22Rv1 (cell line): ENCODE data around the gene ZNF578.
"Not testable (repeated sequence)": the region's sequence is repeated elsewhere in the genome, so short reads cannot be mapped to it uniquely, and the experiment has no call there.

ENCODE experiments used
- H3K27ac ChIP-seq: fragments of 450-650 bp; 2 replicates; pipeline ENCODE4 v1.5.1; 2017
- ZFX ChIP-seq: fragments of 450-650 bp; IDR thresholded peaks from 2 replicates; pipeline ENCODE4 v1.6.1; 2017; ENCODE audit warnings: antibody characterized with exemption, borderline replicate concordance
- TF ChIP-seq, protein P1 (sequence below): fragments of 450-650 bp; IDR thresholded peaks from 2 replicates; pipeline ENCODE4 v1.5.1; 2017; ENCODE audit warnings: mild to moderate bottlenecking

Gene ZNF578

DNA sequence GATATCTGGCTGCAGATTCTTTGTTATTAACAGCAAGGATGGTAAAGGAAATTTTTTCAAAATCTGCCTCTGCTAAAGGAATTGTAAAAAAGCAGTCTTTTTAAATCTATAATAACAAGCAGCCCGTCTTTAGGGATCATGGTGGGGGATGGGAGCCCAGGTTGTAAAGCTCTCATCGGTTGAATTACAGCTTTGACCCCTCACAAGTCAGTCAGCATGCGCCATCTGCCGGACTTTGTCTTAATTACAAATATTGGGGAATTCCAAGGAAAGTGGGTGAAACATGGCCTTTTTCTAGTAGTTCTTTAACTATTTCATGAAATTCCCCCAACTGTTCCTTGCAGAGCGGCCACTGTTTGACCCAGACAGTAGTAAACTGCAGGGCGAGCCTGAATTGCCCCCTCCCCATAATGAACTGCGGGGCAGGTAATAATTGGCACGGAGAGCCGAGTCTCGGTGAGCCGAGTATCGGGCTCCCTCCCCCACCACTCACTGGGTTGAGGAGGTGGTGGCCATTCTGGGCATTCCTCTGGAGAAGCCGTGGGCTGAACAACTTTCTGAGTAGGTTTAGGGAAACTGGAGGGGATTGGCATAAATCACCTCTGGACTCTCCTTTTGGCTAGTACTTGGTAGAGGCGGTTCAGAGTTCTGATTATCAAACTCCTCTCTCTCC is 11.6 kb downstream of the ZNF578 start:
- TF ChIP-seq, protein P1, sequence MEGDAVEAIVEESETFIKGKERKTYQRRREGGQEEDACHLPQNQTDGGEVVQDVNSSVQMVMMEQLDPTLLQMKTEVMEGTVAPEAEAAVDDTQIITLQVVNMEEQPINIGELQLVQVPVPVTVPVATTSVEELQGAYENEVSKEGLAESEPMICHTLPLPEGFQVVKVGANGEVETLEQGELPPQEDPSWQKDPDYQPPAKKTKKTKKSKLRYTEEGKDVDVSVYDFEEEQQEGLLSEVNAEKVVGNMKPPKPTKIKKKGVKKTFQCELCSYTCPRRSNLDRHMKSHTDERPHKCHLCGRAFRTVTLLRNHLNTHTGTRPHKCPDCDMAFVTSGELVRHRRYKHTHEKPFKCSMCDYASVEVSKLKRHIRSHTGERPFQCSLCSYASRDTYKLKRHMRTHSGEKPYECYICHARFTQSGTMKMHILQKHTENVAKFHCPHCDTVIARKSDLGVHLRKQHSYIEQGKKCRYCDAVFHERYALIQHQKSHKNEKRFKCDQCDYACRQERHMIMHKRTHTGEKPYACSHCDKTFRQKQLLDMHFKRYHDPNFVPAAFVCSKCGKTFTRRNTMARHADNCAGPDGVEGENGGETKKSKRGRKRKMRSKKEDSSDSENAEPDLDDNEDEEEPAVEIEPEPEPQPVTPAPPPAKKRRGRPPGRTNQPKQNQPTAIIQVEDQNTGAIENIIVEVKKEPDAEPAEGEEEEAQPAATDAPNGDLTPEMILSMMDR = peak; percentile 59
- TF ChIP-seq ZFX = no peak
- no peak overlapping the region for H3K27ac ChIP-seq

DNA sequence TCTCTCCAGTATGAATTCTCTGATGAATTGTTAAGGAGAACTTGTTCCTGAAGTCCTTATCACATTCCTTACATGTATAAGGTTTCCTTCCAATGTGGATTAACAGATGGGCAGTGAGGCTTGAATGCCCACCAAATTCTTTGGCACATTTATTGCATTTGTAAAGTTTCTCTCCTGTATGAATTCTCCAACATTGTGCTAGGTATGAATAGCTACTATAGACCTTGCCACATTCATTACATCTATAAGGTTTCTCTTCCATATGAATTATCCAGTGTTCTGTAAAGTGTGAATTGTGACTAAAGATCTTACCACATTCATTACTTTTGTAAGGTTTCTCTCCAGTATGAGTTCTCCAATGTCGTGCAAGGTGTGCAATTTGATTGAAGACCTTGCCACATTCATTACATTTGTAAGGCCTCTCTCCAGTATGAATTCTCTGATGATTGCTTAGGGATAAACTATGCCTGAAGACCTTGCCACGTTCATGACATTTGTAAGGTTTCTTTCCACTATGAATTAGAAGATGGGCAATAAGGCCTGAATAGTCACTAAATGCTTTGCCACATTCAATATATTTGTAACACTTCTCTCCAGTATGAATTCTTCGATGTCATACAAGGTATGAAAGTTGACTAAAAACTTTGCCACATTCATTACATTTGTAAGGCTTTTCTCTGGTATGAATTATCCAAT is 20.4 kb downstream of the ZNF578 start:
- no peak for TF ChIP-seq ZFX
- TF ChIP-seq, protein P1 = no peak
- no peak overlapping the region for H3K27ac ChIP-seq

DNA sequence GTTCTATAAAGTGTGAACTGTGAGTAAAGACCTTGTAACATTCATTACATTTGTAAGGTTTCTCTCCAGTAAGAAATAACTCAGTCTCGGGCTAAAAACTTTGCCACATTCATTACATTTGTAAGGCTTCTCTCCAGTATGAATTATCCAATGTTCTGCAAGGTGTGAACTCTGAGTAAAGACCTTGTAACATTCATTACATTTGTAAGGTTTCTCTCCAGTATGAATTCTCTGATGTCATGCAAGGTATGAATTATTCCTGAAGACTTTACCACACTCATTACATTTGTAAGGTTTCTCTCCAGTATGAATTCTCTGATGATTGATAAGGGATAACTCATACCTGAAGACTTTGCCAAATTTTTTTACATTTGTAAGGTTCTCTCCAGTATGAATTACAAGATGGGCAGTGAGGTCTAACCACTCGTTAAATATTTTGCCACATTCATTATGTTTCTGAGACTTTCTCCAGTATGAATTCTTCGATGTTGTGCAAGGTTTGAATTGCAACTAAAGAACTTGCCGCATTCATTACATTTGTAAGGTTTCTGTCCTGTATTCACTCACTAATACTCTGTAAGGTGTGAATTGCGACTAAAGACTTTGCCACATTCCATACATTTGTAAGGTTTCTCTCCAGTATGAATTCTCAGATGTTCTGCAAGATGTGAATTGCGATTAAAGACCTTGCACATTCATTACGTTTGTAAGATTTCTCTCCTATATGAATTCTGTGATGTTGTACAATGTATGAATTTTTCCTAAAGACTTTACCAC is 21.2 kb downstream of the ZNF578 start:
- no peak overlapping the region for H3K27ac ChIP-seq
- TF ChIP-seq ZFX = no peak
- TF ChIP-seq, protein P1 = no peak

DNA sequence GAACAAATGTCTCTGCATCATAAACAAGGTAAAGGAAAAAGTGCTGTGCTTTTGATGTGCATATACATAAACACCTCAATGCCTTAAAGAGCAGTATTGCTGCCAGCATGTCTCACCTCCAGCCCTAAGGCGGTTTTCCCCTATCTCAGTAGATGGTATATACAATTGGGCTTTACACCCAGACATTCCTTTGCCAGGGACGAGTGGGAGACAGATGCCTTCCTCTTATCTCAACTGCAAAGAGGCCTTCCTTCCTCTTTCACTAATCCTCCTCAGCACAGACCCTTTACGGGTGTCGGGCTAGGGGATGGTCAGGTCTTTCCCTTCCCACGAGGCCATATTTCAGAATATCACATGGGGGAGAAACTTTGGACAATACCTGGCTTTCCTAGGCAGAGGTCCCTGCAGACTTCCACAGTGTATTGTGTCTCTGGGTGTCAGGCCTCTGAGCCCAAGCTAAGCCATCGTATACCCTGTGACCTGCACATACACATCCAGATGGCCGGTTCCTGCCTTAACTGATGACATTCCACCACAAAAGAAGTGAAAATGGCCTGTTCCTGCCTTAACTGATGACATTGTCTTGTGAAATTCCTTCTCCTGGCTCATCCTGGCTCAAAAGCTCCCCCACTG is 30.9 kb downstream of the ZNF578 start:
- not testable (repeated sequence) for H3K27ac ChIP-seq

DNA sequence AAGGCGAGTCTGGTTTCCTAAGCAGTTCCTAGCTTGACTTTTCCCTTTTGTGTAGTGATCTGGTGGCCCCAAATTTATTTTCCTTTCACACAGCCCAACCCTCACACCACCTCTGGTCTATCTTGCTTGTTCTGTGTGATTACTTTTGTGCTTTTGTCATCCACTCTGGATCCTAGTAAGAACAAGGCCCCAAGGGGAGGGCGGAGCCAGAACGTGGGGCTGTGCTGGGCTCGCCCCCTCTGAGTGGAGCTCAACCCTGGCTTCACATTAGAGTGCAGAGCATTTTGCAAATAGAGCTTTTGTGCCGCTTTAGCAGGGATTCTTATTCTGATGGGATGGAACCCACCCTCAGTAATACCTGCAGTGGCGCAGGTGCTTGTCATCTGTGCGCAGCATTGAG is 31.7 kb downstream of the ZNF578 start:
- not testable (repeated sequence) for H3K27ac ChIP-seq

DNA sequence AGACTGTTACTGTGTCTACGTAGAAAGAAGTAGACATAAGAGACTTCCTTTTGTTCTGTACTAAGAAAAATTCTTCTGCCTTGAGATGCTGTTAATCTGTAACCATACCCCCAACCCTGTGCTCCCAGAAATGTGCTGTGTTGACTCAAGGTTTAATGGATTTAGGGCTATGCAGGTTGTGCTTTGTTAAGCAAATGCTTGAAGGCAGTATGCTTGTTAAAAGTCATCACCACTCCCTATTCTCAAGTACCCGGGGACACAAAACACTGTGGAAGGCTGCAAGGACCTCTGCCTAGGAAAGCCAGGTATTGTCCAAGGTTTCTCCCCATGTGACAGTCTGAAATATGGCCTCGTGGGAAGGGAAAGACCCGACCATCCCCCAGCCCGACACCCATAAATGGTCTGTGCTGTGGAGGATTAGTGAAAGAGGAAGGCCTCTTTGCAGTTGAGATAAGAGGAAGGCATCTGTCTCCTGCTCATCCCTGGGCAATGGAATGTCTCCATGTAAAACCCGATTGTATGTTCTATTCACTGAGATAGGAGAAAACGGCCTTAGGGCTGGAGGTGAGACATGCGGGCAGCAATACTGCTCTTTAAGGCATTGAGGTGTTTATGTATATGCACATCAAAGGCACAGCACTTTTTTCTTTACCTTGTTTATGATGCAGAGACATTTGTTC is 32.3 kb downstream of the ZNF578 start:
- H3K27ac ChIP-seq = not testable (repeated sequence)

DNA sequence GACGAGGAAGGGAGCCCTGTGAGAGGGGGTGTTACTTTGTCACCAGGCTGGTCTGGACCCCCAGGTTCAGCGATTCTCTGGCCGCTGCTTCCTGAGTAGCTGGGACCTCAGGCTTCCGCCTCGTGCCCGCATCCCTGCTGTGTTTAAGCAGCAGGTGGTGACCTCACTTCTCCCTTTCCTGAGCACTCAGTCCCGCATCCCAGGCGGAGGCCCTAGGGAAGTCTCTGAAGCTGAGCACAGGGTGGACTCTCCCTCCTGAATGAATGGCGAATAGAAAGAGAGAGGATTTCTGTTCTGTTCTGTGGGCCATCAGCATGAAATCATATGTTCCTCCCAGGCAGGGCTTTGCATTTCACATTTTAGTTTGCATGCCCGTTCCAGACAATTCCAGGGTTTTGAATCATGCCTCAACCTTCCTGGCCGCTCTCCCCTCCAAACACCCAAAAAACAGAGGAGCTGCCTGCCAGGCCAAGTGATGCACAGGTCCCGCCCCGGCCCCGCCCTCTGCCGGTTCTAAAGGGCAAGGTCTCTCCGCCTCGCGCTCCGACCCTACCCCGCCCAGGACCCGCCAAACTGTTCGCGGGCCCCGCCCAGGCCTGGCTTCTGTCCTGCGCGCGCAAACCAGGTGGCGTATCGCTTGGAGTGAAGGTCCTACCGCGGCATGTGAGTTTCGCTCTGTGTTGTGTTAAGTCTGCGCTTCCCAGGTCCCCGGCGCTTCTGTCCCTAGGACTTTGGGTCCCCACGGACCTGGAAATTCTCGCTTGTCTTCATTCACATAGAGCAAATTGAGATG is 39.0 kb downstream of the ZNF578 start:
- TF ChIP-seq ZFX = no peak
- TF ChIP-seq, protein P1 = no peak

DNA sequence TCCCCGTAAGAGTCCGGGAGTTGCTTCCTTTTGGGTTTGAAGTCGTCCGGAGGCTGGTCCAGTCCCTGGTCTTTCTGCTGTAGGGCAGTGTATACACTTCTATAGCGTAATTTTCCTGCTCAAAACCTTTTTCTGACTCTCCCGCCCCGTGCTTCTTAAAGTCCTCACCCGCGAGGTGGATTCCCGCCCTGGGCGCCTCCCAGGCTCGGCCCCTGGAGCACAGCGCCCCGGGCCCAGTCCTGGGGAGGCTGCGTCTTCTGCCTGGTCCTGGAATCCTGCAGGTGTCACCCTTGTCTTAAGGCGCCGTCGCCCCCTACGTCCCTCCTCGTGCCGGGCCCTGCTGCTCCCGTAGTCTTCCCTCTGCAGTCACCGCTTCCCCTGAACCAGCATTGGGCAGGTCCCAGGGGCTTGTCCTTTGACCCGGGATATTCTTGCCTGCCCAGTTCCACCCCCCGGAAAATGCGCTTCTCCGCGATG is 39.7 kb downstream of the ZNF578 start:
- H3K27ac ChIP-seq = no peak overlapping the region
- TF ChIP-seq, protein P1 = no peak

More for the DNA sequence above, 39.0 kb downstream of the ZNF578 start:
- H3K27ac ChIP-seq = no peak overlapping the region
